HPDE6-E6E7 (cell line): Measurements from ENCODE around the gene IL17RC.
"Not testable (repeated sequence)": the region's sequence is repeated elsewhere in the genome, so short reads cannot be mapped to it uniquely, and the experiment has no call there.

ENCODE experiments used
- DNase-seq: peaks from one replicate; pipeline ENCODE4 v3.0.0; 2011; ENCODE audit warnings: missing footprints; ENCODE audit errors: extremely low spot score

IL17RC gene

DNA sequence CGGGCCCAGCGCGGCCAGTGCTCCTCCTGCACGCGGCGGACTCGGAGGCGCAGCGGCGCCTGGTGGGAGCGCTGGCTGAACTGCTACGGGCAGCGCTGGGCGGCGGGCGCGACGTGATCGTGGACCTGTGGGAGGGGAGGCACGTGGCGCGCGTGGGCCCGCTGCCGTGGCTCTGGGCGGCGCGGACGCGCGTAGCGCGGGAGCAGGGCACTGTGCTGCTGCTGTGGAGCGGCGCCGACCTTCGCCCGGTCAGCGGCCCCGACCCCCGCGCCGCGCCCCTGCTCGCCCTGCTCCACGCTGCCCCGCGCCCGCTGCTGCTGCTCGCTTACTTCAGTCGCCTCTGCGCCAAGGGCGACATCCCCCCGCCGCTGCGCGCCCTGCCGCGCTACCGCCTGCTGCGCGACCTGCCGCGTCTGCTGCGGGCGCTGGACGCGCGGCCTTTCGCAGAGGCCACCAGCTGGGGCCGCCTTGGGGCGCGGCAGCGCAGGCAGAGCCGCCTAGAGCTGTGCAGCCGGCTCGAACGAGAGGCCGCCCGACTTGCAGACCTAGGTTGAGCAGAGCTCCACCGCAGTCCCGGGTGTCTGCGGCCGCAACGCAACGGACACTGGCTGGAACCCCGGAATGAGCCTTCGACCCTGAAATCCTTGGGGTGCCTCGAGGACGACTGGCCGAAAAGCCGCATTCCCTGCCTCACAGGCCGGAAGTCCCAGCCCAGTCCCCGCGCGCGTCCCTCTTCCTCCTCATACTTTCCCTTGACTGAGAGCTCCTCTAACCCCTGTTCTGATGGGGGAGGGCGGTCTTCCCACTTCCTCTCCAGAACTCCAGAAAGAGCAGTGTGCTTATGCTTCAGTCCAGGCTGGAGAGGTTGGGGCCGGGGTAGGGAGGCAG lies 1.4 kb upstream of the IL17RC start:
- DNase-seq: no peak

DNA sequence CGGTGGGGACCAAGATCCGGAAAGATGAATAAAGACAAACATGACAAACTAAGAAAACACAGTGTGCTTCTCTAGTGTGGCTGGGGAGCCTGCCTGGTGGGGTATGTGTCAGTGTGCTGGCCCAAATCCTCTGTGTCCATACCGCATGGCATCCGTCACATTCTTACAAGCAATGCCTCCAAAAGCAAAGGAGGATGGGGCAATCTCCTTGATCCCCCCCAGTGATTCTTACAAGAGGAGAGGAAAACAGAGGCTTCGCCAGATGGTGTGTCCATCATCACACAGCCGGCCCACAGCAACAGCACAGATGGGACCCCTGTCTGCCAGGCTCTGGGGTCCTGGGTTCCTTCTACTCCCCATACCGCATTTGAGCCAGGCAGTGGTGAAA lies 558 bp upstream of the IL17RC start:
- no peak for DNase-seq

DNA sequence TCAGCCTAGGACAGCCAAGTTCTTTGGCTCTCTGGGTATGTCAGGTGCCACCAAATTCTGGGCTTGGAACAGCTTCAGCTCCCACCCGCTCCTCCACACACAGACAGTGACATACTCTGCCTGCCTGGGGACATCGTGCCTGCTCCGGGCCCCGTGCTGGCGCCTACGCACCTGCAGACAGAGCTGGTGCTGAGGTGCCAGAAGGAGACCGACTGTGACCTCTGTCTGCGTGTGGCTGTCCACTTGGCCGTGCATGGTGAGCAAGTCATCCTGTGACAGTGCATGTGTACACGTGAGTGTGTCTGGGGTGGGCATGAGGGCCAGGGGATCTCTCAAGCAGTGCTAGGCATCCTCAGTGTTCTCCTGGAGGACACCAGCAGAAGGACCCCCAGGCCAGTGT lies 922 bp downstream of the IL17RC start:
- no peak for DNase-seq

DNA sequence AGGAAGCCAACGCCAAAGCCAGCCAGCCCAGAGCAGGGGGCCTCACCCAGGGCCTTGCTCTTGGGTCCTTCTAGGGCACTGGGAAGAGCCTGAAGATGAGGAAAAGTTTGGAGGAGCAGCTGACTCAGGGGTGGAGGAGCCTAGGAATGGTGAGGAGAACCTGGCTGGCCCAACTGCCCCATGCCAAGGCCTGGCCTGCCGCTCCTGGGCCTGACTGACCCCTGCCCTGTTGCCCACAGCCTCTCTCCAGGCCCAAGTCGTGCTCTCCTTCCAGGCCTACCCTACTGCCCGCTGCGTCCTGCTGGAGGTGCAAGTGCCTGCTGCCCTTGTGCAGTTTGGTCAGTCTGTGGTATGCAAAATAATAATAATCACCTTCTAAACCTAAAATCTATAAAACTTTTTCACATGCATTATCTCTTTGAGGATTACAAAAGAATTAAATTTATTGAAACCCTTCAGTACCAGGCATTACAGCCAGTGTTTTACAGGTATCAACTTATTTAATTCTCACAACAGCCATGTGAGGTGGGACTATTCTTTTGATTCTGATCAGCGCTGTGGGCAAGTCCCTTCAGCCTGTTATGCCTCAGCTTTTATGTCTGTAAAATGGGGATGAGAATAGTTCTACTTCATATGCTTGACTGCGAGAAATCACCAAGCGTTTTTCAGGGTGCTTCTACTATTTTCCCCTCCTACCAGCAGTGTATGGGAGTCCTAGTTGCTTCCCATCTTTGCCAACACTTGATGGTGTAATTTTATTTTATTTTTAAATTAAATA lies 1.6 kb downstream of the IL17RC start:
- no peak for DNase-seq

DNA sequence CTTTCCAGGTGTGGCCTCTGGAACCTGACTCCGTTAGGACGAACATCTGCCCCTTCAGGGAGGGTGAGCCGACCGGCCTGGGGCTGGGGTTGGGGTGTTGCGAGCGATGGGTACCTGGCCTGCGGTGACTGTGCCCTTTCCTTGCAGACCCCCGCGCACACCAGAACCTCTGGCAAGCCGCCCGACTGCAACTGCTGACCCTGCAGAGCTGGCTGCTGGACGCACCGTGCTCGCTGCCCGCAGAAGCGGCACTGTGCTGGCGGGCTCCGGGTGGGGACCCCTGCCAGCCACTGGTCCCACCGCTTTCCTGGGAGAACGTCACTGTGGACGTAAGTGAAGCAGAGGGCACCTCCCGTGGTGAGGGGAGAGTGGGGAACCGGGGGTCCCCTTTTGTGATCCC lies 11.3 kb downstream of the IL17RC start:
- DNase-seq: no peak

DNA sequence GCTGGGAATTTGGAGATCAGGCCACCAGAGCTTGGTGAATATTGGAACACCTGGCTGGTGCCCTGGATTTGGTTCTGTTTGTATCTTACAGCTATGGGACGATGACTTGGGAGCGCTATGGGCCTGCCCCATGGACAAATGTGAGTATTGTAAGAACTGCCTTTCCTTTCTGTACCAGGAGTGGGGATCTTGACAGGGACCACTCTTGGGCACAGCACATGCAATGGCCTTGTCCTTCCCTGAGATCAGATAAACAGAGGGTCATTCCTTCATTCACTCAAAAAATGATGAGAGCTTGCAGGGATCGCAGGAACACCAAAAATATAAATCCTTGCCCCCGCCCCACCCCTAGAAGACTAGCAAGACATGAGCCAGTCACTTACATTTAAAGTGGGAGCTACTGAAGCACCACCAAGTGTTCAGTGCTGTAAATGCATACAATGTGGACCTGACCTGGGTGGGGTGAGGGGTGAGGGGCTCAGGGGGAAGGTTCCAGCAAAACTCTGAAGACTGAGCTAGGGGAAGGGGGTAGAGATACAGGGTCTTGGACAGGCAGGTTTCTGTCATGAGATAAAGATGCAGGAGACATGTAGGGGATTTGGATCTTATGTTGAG lies 14.0 kb downstream of the IL17RC start:
- DNase-seq: no peak

DNA sequence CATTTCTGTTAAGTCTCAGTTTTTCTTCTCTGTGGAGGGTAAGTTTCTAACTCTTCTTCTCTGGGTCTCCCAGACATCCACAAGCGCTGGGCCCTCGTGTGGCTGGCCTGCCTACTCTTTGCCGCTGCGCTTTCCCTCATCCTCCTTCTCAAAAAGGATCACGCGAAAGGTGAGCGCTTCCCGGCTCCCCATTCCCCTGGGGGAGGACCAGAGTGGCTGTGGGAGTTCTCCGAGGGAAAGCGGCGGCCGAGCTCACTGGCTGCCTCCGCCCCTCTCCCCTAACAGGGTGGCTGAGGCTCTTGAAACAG lies 15.6 kb downstream of the IL17RC start:
- DNase-seq: no peak

DNA sequence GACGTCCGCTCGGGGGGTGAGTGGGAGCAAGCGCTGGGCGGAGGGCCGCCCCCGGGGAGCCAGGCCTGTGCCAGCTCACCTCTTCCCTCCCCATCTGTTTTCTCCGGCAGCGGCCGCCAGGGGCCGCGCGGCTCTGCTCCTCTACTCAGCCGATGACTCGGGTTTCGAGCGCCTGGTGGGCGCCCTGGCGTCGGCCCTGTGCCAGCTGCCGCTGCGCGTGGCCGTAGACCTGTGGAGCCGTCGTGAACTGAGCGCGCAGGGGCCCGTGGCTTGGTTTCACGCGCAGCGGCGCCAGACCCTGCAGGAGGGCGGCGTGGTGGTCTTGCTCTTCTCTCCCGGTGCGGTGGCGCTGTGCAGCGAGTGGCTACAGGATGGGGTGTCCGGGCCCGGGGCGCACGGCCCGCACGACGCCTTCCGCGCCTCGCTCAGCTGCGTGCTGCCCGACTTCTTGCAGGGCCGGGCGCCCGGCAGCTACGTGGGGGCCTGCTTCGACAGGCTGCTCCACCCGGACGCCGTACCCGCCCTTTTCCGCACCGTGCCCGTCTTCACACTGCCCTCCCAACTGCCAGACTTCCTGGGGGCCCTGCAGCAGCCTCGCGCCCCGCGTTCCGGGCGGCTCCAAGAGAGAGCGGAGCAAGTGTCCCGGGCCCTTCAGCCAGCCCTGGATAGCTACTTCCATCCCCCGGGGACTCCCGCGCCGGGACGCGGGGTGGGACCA lies 16.1 kb downstream of the IL17RC start:
- DNase-seq: no peak

DNA sequence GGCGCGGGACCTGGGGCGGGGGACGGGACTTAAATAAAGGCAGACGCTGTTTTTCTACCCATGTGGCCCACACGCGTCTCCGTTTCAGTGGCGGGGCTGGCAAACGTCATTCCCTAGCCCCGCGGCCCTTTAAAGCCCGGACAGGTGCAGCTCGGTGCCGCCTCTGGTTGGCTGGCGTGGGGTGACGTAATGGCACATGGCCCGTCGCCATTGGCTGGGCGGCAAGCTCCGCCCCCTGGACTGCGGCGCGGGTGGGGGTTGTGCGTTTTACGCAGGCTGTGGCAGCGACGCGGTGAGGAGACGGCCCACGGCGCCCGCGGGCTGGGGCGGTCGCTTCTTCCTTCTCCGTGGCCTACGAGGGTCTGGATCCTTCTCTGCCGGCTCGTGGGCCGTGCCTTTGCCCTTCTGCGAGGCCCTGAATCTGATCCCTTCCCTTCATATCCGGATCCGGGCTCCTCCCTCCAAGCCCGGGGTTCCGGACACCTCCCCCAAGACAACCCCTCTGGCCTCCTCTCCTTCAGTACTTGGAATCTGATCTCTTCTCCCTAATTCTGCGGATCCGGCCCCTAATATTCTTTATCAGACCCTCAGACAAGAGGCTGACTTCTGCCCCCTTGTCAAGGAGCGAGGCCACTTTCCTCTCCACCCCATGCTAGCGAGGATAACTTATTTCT lies 16.8 kb downstream of the IL17RC start, which contains the start of gene CRELD1:
Gene CRELD1 (plus strand): TSS at position 274 of the 674 bp plus-strand sequence. CDS start 605 bp downstream, outside the sequence.
- DNase-seq: no peak

DNA sequence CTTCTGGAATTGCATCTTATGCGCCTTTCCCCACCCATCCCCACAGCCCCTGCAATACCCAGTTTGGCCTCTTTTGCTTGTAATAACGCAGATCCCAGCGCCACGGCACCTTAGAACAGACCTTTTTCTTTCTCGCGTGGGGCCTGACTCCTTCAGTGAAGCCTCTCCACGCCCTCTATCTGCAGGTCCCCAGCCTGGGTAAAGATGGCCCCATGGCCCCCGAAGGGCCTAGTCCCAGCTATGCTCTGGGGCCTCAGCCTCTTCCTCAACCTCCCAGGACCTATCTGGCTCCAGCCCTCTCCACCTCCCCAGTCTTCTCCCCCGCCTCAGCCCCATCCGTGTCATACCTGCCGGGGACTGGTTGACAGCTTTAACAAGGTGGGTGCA lies 17.3 kb downstream of the IL17RC start:
- DNase-seq: no peak

DNA sequence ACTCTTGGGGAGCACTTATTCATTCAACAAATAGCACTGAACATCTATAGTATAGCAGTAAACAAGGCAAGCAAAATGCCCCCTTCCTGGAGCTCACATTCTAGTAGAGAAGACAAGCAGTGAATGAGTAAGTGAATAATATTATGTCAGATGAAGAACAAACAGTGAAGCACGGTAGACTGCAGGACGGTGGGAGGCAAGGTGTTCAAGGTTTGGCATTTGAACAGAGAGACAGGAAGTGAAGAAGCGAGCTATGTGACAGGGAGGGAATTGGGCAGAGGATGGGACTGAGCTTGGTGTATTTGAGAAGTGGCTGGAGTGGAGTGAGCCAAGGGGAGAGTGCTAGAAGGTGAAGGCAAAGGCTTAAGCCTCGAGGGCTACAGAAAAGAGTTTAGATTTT lies 18.1 kb downstream of the IL17RC start:
- DNase-seq: no peak

DNA sequence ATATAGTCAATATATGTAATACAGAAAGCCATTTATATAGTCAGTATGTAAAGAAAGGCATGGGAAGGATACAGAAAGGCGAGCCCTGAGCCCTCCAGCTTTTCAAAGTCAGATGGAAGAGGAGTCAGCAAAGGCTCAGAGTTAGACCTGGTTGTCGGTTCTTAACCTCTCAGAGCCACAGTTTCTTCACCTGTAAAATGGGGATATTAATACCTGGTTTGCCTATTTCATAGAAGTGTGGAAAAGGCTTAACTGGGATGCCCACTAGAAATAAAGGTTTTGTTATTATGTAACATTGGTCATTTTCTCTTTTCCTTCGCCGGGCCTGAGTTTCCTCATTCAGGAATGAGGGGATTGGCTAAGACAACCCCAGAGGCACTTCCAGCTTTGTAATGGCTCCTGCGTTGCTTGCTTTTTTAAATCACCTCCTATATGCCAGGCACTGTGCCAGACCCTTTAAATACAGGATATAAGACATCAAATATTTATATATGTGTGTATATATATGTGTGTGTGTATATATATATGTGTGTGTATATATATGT lies 19.1 kb downstream of the IL17RC start:
- no peak for DNase-seq

DNA sequence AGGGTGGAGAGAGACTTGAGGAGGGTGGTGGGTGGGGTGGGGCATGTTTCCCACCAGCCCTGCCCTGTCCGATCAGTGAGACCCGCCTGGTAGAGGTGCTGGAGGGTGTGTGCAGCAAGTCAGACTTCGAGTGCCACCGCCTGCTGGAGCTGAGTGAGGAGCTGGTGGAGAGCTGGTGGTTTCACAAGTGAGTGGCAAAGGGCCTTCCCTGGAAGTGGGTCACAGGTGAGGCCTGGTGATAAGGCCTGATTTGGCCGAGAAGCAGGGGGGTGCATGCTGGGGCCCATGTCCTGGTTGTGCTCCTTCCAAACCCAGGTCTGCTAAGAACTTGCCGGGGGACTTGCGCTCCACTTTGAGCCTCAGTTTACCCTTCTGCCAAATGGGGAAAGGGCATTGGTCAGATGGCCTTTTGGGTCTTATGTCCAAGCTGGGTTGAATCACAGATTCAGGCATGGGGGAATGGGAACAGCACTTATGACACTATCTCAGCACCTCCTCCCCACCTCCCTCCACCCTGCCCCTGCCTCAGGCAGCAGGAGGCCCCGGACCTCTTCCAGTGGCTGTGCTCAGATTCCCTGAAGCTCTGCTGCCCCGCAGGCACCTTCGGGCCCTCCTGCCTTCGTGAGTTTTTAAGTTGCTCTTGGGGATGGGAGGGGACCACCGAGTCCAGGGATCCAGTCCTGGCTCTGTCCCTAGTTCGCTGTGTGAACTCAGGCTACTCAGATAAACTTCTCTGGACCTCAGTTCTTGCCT lies 20.8 kb downstream of the IL17RC start:
- no peak for DNase-seq

DNA sequence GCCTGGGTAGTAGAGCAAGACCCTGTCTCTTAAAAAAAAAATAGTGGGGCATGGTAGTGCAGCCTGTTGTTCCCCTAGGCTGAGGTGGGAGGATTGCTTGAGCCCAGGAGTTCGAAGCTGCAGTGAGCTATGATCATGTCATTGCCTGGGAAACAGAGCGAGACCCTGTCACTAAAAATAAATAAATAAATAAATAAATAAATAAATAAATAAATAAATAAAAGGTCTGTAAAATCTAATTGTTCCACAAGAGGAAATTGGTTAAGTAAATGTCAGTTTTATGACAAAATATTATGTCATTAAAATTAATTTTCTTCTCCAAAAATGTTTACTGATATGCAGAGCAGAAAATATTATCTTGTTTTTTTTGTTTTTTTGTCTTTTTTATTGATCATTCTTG lies 22.1 kb downstream of the IL17RC start:
- DNase-seq: no peak

DNA sequence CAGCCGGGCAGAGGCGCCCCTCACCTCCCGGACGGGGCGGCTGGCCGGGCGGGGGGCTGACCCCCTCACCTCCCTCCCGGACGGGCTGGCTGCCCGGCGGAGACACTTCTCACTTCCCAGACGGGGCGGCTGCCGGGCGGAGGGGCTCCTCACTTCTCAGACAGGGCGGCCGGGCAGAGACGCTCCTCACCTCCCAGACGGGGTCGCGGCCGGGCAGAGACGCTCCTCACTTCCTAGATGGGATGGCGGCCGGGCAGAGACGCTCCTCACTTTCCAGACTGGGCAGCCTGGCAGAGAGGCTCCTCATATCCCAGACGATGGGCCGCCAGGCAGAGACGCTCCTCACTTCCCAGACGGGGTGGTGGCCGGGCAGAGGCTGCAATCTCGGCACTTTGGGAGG lies 23.0 kb downstream of the IL17RC start:
- DNase-seq: not testable (repeated sequence)

DNA sequence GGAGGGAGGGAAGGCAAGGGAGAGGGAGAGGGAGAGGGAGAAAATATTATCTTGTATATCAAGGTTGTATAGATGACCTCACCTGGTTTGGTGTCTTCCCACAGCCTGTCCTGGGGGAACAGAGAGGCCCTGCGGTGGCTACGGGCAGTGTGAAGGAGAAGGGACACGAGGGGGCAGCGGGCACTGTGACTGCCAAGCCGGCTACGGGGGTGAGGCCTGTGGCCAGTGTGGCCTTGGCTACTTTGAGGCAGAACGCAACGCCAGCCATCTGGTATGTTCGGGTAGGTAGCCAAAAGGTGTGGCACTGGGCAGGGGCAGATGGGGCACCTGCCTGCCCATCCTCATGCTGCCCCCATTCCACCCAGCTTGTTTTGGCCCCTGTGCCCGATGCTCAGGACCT lies 23.8 kb downstream of the IL17RC start:
- no peak for DNase-seq

DNA sequence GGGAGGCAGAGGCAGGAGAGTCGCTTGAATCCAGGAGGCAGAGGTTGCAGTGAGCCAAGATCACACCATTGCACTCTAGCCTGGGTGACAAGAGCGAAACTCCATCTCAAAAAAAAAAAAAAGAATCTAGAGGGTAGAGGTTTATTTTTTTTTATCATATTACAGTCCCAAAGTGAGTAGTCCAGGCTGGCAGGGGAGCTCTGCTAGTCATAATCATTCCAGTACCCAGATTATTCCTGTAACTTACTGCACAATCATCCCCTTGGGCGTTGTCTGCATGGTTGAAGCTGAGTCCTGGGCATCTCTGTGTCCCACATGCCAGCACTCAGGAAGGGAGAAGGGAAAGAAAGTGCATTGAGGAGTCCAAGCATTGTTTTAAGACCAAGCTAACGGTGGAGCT lies 25.3 kb downstream of the IL17RC start:
- no peak for DNase-seq

DNA sequence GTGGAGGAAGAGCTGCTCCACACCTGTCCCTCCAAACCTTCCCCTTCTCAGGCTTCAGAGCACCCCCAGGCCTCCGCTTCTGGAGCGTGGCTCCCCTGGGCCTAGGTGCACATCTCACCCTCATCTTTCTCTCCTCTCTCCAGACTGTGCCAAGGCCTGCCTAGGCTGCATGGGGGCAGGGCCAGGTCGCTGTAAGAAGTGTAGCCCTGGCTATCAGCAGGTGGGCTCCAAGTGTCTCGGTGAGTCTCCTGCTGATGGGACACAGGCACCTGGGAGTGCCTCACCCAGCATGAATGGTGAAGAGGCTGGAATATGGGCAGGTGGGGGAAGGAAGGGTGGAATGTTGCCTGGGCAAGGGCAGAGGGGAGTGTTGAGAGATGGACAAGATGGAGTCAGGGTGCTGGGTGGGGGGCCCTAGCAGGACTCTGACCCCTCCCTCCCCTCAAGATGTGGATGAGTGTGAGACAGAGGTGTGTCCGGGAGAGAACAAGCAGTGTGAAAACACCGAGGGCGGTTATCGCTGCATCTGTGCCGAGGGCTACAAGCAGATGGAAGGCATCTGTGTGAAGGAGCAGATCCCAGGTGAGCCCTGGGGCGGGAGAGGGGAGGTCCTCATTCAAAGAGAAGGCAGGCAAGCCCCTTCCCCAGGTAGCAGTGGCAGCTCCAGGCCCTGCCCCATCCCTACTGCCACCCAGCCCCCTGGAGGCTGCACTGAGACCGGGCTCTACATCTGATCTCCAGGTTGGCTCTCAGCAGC lies 26.2 kb downstream of the IL17RC start:
- DNase-seq: no peak

DNA sequence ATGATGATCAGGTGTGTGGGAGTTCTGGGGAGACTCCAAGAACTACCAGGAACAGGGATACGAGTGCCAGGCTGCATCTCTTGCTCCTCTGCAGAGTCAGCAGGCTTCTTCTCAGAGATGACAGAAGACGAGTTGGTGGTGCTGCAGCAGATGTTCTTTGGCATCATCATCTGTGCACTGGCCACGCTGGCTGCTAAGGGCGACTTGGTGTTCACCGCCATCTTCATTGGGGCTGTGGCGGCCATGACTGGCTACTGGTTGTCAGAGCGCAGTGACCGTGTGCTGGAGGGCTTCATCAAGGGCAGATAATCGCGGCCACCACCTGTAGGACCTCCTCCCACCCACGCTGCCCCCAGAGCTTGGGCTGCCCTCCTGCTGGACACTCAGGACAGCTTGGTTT lies 27.4 kb downstream of the IL17RC start:
- no peak for DNase-seq

DNA sequence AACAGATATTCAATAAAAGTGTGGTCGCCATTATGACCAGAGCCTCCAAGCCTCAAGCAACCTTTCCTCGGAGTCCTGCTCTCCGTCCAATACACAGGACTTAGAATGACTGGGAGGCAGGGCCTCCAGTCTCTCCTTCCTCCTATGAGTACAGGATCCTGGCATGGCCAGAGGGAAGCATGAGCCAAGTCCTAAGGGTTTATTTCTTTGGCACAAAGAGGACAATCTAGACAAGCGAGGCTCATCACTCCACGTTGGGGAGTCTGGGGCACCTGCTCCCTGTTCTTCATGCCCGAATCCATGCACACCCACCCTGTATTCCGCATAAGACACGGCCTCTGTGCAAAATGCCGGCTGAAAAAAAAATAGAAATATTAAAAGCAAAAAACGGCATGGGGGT lies 28.5 kb downstream of the IL17RC start:
- no peak for DNase-seq
